HT1080 (cell line): ENCODE data around the gene HDAC4. TPM values are rescaled to one million over a fixed set of nuclear protein-coding genes. Genes with fewer than 3 reads are reported as not detected.
"Not testable (repeated sequence)": the region's sequence is repeated elsewhere in the genome, so short reads cannot be mapped to it uniquely, and the experiment has no call there.

ENCODE experiments used
- DNase-seq: peaks from one replicate; pipeline ENCODE4 v3.0.0-alpha.2; 2015; ENCODE audit warnings: low read depth
- total RNA-seq: library from RNA; depleted of rRNA; stranded (reverse); fragments of >200 nt; shearing (Covaris generic); gene quantifications from 2 replicates; pipeline ENCODE4 v1.2.3, GENCODE V29; 2014

Gene HDAC4
- total RNA-seq, 1 experiment from 2014 or later = 2.8 TPM

- no peak for DNase-seq
These were observed 359.8 kb downstream of the HDAC4 start for GRCh38 chr2:239041062-239041461.

GRCh38 chr2:239040152-239040761 lies 360.6 kb downstream of the HDAC4 start:
- DNase-seq = no peak

GRCh38 chr2:239039479-239039861 lies 361.4 kb downstream of the HDAC4 start:
- DNase-seq = no peak

GRCh38 chr2:239038773-239039478 lies 361.9 kb downstream of the HDAC4 start:
- no peak for DNase-seq

GRCh38 chr2:239038284-239038683 lies 362.5 kb downstream of the HDAC4 start:
- DNase-seq = not testable (repeated sequence)

GRCh38 chr2:239037559-239037910 lies 363.3 kb downstream of the HDAC4 start:
- DNase-seq = no peak

- no peak for DNase-seq
These were observed 363.8 kb downstream of the HDAC4 start for GRCh38 chr2:239036819-239037558.

- DNase-seq = no peak
These were observed 364.7 kb downstream of the HDAC4 start for GRCh38 chr2:239035997-239036731.

- no peak for DNase-seq
These were observed 365.4 kb downstream of the HDAC4 start for GRCh38 chr2:239035361-239035814.

- no peak for DNase-seq
These were observed 366.1 kb downstream of the HDAC4 start for GRCh38 chr2:239034561-239035341.

- DNase-seq = no peak
These were observed 366.8 kb downstream of the HDAC4 start for GRCh38 chr2:239033801-239034560.

GRCh38 chr2:239029958-239030357 lies 370.9 kb downstream of the HDAC4 start:
- DNase-seq = no peak

- DNase-seq = no peak
These were observed 372.6 kb downstream of the HDAC4 start for GRCh38 chr2:239028253-239028619.

GRCh38 chr2:239027391-239028252 lies 373.2 kb downstream of the HDAC4 start:
- no peak for DNase-seq

GRCh38 chr2:239026711-239027361 lies 374.0 kb downstream of the HDAC4 start:
- no peak for DNase-seq

GRCh38 chr2:239025951-239026461 lies 374.8 kb downstream of the HDAC4 start:
- no peak for DNase-seq

GRCh38 chr2:239025096-239025801 lies 375.6 kb downstream of the HDAC4 start:
- DNase-seq = peak; percentile 52

GRCh38 chr2:239024226-239024625 lies 376.6 kb downstream of the HDAC4 start:
- DNase-seq = no peak
